ENCODE results near the gene LCMT1. TPM values are rescaled to one million over a fixed set of nuclear protein-coding genes. Genes with fewer than 3 reads are reported as not detected.

The LCMT1 gene
- polyA plus RNA-seq, 3 donors, result 27.2 to 34.2 (median 33.1) TPM

DNA sequence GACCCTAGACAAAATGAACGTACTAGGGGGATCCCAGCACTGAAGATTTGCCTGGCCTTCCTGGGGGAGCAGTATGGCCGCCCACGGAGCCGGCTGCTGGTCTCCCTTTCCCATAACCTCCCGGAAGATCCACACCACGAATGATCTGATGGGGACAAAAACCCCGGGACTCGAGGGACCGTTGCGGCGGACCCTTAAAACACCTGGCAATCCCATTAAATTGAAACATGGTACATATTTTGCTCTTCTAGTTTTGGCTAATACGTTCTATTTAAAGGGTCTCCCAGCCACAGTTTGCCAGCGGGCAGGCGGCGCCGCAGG, 45.2 kb upstream of the LCMT1 start:
- Histone ChIP-seq H3K4me3 (replicated peaks in 1 of 3; ENCODE audit: low read depth in 2 of 3, low read length in 3 of 3) (peak overlapping the region; percentile 64 to 94 (median 74)), H3K79me2 (ENCODE audit: insufficient read depth, low read length) (peaks cover 9% of the 10 kb centered on the region), H3K4me2 (replicated peaks; ENCODE audit: extremely low read depth, low read length, poor library complexity, severe bottlenecking) (peak overlapping the region; percentile 88), H3K27me3 (ENCODE audit: control insufficient read depth in 2 of 2, insufficient read depth in 2 of 2, low read length in 2 of 2) (no peaks in the 10 kb centered on the region), H3K9ac (ENCODE audit: insufficient read depth, low read length, poor library complexity, severe bottlenecking) (peak overlapping the region; percentile 89), H4K20me1 (ENCODE audit: insufficient read depth, low read length) (no peaks in the 10 kb centered on the region), H2AFZ (ENCODE audit: insufficient read depth, low read depth, low read length, poor library complexity, severe bottlenecking) (peak overlapping the region; percentile 89), H3K36me3 (replicated peaks in 1 of 2; ENCODE audit: control insufficient read depth in 1 of 2, insufficient read depth in 2 of 2, low read length in 2 of 2) (no peaks in the 10 kb centered on the region), H3K9me3 (replicated peaks in 1 of 2; ENCODE audit: control insufficient read depth in 1 of 2, insufficient read depth in 1 of 2, low read length in 2 of 2) (no peaks in the 10 kb centered on the region), H3K4me1 (ENCODE audit: control insufficient read depth in 1 of 2, insufficient read depth in 2 of 2, low read length in 2 of 2) (peaks cover 23 to 29% of the 10 kb centered on the region in 2 donors), H3K27ac (ENCODE audit: low read depth in 1 of 2, low read length in 2 of 2) (peak overlapping the region in 1 of 2 donors; percentile 94)
- Mint-ChIP-seq H3K4me1 (peaks cover 42% of the 10 kb centered on the region), H3K4me3 (peak overlapping the region; percentile 75 to 86), H3K9me3 (no peaks in the 10 kb centered on the region), H3K27ac (peak overlapping the region; percentile 65 to 94 (median 89)), H3K36me3 (no peaks in the 10 kb centered on the region), H3K27me3 (ENCODE audit: low read depth in 3 of 3) (no peaks in the 10 kb centered on the region)
- no peak for TF ChIP-seq CTCF (IDR thresholded peaks at IDR 0.05)
- WGBS (ENCODE audit: insufficient coverage), result 41% methylated on average over 13 of the region's 16 CpGs
- no peak for DNase-seq
- intact Hi-C loops (cut with micrococcal nuclease), result loop anchor here (2.0 to 5.0 kb wide), 2 partner anchors 40 to 41 kb away; no protein-coding TSS in a partner anchor

- Histone ChIP-seq H3K9ac (ENCODE audit: insufficient read depth, low read length, poor library complexity, severe bottlenecking) (peak overlapping the region; percentile 89), H3K4me3 (replicated peaks in 1 of 3; ENCODE audit: low read depth in 2 of 3, low read length in 3 of 3) (peak overlapping the region; percentile 64 to 94 (median 74)), H3K27me3 (ENCODE audit: control insufficient read depth in 2 of 2, insufficient read depth in 2 of 2, low read length in 2 of 2) (no peaks in the 10 kb centered on the region), H3K9me3 (replicated peaks in 1 of 2; ENCODE audit: control insufficient read depth in 1 of 2, insufficient read depth in 1 of 2, low read length in 2 of 2) (no peaks in the 10 kb centered on the region), H3K36me3 (replicated peaks in 1 of 2; ENCODE audit: control insufficient read depth in 1 of 2, insufficient read depth in 2 of 2, low read length in 2 of 2) (no peaks in the 10 kb centered on the region), H3K4me2 (replicated peaks; ENCODE audit: extremely low read depth, low read length, poor library complexity, severe bottlenecking) (peak overlapping the region; percentile 88), H2AFZ (ENCODE audit: insufficient read depth, low read depth, low read length, poor library complexity, severe bottlenecking) (peak overlapping the region; percentile 89), H3K4me1 (ENCODE audit: control insufficient read depth in 1 of 2, insufficient read depth in 2 of 2, low read length in 2 of 2) (peaks cover 20 to 24% of the 10 kb centered on the region in 2 donors), H3K79me2 (ENCODE audit: insufficient read depth, low read length) (peaks cover 9% of the 10 kb centered on the region), H3K27ac (ENCODE audit: low read depth in 1 of 2, low read length in 2 of 2) (peak overlapping the region; percentile 63 to 94), H4K20me1 (ENCODE audit: insufficient read depth, low read length) (no peaks in the 10 kb centered on the region)
- no peak for TF ChIP-seq CTCF (IDR thresholded peaks at IDR 0.05)
- Mint-ChIP-seq H3K36me3 (no peaks in the 10 kb centered on the region), H3K27me3 (ENCODE audit: low read depth in 3 of 3) (no peaks in the 10 kb centered on the region), H3K4me3 (peak overlapping the region; percentile 99), H3K9me3 (no peaks in the 10 kb centered on the region), H3K4me1 (peaks cover 36% of the 10 kb centered on the region), H3K27ac (peak overlapping the region; percentile 88 to 96 (median 93))
- WGBS (ENCODE audit: insufficient coverage), result under 1% methylated on average over 61 of the region's 63 CpGs
- intact Hi-C loops (cut with micrococcal nuclease), result loop anchor here (2.0 to 5.0 kb wide), 2 partner anchors 40 kb away; no protein-coding TSS in a partner anchor
- DNase-seq, result peak; percentile 75 to 79 (median 77)
These were observed 44.6 kb upstream of the LCMT1 start for GRCh38 chr16:25066747-25067631.

All from CD14-positive monocyte (primary cell).